ENCODE data around the gene GOLGA1.

DNA sequence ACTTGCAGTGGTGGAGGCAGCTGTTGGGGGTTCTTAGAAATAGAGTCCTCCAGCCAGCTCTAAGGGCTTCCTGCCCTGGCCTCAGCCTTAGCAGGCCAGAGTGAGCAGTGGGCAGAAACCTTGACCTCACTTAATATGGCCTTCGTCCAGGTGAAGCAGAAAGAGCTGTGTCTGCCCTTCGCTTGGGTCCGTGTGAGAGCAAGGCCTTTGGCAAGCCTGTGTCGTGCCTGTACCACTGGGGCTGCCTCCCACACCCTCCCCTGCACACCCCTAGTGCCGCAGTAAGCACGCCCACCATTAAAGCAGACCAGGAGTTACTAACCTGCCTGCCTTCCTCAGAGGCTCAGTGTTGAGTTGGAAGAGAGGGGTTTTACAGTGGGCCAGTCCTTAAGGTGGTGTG lies 65.4 kb downstream of the GOLGA1 start:
- TF ChIP-seq GATA2 (IDR thresholded peaks at IDR 0.05; ENCODE audit: low read depth, low read length) (no peak), GATA3 (IDR thresholded peaks at IDR 0.05; ENCODE audit: low read depth, low read length) (no peak)
